Naive thymus-derived CD8-positive, alpha-beta T cell (primary cell): ENCODE results near the gene PCDHB7. TPM values are rescaled to one million over a fixed set of nuclear protein-coding genes. Genes with fewer than 3 reads are reported as not detected.
"Not testable (repeated sequence)": the region's sequence is repeated elsewhere in the genome, so short reads cannot be mapped to it uniquely, and the experiment has no call there.

ENCODE experiments used
- ATAC-seq, 2 donors: fragments of 150-1000 bp; cut with Tn5 transposase in 1 of 2; sonication (Bioruptor Pico), chemical (Tn5 transposase) in 1 of 2; 1 replicate in 1 of 2; 2 replicates in 1 of 2; pipeline ENCODE4 v1.10.0; 2021; ENCODE audit warnings: mild to moderate bottlenecking in 2 of 2, moderate library complexity in 2 of 2
- POLR2A ChIA-PET: fragments of 350-600 bp; sonication (Branson Sonifier 250); formaldehyde crosslinking; loops from one replicate; lab custom pipeline; 2021; ENCODE audit warnings: antibody characterized with exemption; lab: Charles Lee
- DNase-seq, 10 donors: peaks; one replicate each; pipeline versions ENCODE4 v3.0.0 to v3.0.0-alpha.2; 2020 to 2022
- H3K27ac Mint-ChIP-seq, 10 donors: one replicate each; pipeline ENCODE4 v1.8.0; 2020 to 2022; ENCODE audit warnings: mild to moderate bottlenecking in 10 of 10, mixed read lengths in 10 of 10, moderate library complexity in 4 of 10, inconsistent platforms in 1 of 10
- H3K27me3 Mint-ChIP-seq, 5 donors: one replicate each; pipeline ENCODE4 v1.8.0; 2021 to 2022; ENCODE audit warnings: mixed read lengths in 5 of 5
- H3K36me3 Mint-ChIP-seq, 3 donors: one replicate each; pipeline ENCODE4 v1.8.0; 2020 to 2022; ENCODE audit warnings: mixed read lengths in 3 of 3, mild to moderate bottlenecking in 2 of 3, inconsistent platforms in 1 of 3
- H3K4me1 Mint-ChIP-seq, 4 donors: one replicate each; pipeline ENCODE4 v1.8.0; 2021 to 2022; ENCODE audit warnings: mixed read lengths in 4 of 4
- H3K4me3 Mint-ChIP-seq, 10 donors: one replicate each; pipeline ENCODE4 v1.8.0; 2020 to 2022; ENCODE audit warnings: mild to moderate bottlenecking in 10 of 10, mixed read lengths in 10 of 10, moderate library complexity in 6 of 10, inconsistent platforms in 1 of 10
- H3K9me3 Mint-ChIP-seq, 9 donors: one replicate each; pipeline ENCODE4 v1.8.0; 2020 to 2022; ENCODE audit warnings: mixed read lengths in 9 of 9, mild to moderate bottlenecking in 3 of 9, inconsistent platforms in 1 of 9, moderate library complexity in 1 of 9
- polyA plus RNA-seq, 3 donors: library from polyadenylated mRNA; unstranded; fragments of 300-500 nt; fragmentation: Illumina TruSeq; gene quantifications; one replicate each; pipeline ENCODE4 v1.2.3, GENCODE V29; 2021
- total RNA-seq, 8 experiments: library from RNA in 2 of 8; stranded (reverse) in 2 of 8; gene quantifications; one replicate each; pipeline ENCODE4 v1.2.3 and lab custom pipeline; 2021 to 2026

Gene PCDHB7
- total RNA-seq: not detected
- polyA plus RNA-seq: not detected
- 0 reads per million in 6 experiments for total RNA-seq (lab: John Stamatoyannopoulos, UW)

DNA sequence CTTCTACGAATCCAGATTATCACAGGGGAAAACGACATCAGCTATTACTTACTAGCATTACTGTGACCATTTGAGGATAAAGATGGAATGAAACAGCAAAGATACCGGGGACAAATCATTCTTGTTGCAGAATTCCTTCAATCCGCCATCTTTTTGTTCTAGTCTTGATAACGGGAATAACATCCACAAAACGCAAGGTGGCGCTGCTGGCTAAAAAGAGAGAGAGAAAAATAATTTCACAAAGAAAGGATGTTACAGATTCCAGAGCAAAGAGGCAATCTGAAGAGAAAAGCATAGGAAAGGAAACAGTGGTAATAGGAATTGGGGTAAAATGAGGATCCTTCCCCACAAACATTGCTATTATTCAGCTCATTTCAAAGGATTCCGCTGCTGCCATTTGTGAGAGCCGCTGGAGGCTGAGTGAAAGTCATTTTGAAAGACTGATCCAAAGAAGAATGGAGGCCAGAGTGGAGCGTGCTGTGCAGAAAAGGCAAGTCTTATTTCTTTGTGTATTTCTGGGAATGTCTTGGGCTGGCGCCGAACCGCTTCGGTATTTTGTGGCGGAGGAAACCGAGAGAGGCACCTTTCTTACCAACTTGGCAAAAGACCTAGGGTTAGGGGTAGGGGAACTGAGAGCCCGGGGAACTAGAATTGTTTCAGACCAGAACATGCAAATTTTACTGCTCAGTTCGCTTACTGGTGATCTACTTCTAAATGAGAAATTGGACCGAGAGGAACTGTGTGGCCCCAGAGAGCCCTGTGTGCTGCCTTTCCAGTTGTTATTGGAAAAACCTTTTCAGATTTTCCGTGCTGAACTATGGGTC is at the start of gene PCDHB7:
Gene PCDHB7, plus strand, starts transcription at position 264 of the 824 bp plus-strand sequence. Its CDS starts 192 bp downstream, at position 456.
- H3K27me3 Mint-ChIP-seq: peaks cover 20 to 48% (median 37%) of the 10 kb centered on the region in 5 donors
- peaks cover 0 to 32% (median 18%) of the 10 kb centered on the region in 9 donors for H3K9me3 Mint-ChIP-seq
- H3K27ac Mint-ChIP-seq: no peak within 1 kb of the TSS
- DNase-seq (peak in 3 of 10 donors; percentile 8 to 25 (median 21)), ATAC-seq (no peak)
- peak within 1 kb of the TSS in 3 of 10 donors; percentile 6 to 24 (median 23) for H3K4me3 Mint-ChIP-seq
- H3K36me3 Mint-ChIP-seq: peaks cover 0 to 20% (median 8%) of the 10 kb centered on the region in 3 donors
- POLR2A ChIA-PET: no interaction called here
- H3K4me1 Mint-ChIP-seq: peaks cover 0 to 6% (median 2%) of the 10 kb centered on the region in 4 donors

DNA sequence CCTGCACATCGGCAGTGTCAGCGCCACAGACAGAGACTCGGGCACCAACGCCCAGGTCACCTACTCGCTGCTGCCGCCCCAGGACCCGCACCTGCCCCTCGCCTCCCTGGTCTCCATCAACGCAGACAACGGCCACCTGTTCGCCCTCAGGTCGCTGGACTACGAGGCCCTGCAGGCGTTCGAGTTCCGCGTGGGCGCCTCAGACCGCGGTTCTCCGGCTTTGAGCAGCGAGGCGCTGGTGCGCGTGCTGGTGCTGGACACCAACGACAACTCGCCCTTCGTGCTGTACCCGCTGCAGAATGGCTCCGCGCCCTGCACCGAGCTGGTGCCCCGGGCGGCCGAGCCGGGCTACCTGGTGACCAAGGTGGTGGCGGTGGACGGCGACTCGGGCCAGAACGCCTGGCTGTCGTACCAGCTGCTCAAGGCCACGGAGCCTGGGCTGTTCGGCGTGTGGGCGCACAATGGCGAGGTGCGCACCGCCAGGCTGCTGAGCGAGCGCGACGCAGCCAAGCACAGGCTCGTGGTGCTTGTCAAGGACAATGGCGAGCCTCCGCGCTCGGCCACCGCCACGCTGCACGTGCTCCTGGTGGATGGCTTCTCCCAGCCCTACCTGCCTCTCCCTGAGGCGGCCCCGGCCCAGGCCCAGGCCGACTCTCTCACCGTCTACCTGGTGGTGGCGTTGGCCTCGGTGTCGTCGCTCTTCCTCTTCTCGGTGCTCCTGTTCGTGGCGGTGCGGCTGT is 48.9 kb upstream of the PCDHB7 start:
- Mint-ChIP-seq H3K9me3 (peaks cover 8 to 35% (median 17%) of the 10 kb centered on the region in 9 donors), H3K36me3 (peaks cover 0 to 15% (median 2%) of the 10 kb centered on the region in 3 donors), H3K27me3 (peaks cover 21 to 46% (median 22%) of the 10 kb centered on the region in 5 donors), H3K27ac (peak overlapping the region in 1 of 10 donors; percentile 24)
- ATAC-seq, POLR2A ChIA-PET, H3K4me3 Mint-ChIP-seq, DNase-seq, H3K4me1 Mint-ChIP-seq: not testable (repeated sequence)

DNA sequence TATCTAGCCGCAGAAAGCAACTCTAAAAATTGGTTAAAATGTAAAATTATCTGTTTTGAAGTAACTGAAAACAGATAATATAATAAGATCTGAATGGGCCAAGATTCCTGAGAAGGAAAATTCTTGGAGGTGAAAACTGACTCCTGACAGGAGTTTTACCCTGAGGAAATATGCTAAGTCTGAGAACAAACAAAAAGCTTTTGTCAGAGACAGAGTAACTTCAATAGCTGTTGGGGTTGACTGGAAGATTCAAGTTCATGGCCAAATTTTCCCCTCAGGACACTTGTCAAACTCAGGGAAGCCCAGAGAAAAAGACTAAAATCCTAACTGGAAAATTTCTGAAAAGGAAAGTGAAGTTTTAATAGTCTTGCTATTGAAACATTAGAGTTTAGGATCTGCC is 45.1 kb upstream of the PCDHB7 start:
- POLR2A ChIA-PET: no interaction called here
- ATAC-seq: no peak
- no peaks in the 10 kb centered on the region for H3K4me1 Mint-ChIP-seq
- peaks cover 7 to 32% (median 13%) of the 10 kb centered on the region in 9 donors for H3K9me3 Mint-ChIP-seq
- H3K27ac Mint-ChIP-seq: no peak overlapping the region
- peaks cover 0 to 22% (median 2%) of the 10 kb centered on the region in 3 donors for H3K36me3 Mint-ChIP-seq
- H3K27me3 Mint-ChIP-seq: peaks cover 17 to 33% (median 26%) of the 10 kb centered on the region in 5 donors
- no peak for DNase-seq
- H3K4me3 Mint-ChIP-seq: no peak overlapping the region

DNA sequence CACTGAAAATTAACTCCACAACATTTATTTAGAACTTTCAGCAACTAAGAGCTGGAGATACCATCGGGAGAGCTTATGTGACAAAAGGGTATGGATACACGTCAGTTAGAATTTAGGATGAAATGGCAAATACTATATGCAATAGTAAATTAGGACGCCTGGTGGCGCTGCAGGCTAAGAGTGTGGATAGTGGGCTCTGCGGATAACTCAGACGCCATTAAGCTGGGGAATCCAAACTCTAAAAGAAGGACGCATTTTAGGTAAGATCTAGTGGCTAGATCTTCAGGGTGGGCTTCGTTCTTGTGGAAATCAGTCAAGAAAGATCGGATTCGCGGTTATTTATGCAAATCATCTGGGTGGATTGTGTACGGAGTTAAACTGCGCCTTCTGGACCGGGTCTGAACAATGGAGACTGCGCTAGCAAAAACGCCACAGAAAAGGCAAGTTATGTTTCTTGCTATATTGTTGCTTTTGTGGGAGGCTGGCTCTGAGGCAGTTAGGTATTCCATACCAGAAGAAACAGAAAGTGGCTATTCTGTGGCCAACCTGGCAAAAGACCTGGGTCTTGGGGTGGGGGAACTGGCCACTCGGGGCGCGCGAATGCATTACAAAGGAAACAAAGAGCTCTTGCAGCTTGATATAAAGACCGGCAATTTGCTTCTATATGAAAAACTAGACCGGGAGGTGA is 37.3 kb upstream of the PCDHB7 start, which contains the start of gene PCDHB5:
Gene PCDHB5, plus strand, starts transcription at position 177 of the 688 bp plus-strand sequence. Its CDS starts 229 bp downstream, at position 406.
- no peak for ATAC-seq
- Mint-ChIP-seq H3K27me3 (peaks cover 15 to 45% (median 21%) of the 10 kb centered on the region in 5 donors), H3K4me1 (peaks cover 0 to 8% (median 6%) of the 10 kb centered on the region in 4 donors), H3K36me3 (peaks cover 2 to 48% (median 8%) of the 10 kb centered on the region in 3 donors), H3K9me3 (peaks cover 17 to 76% (median 46%) of the 10 kb centered on the region in 9 donors), H3K27ac (no peak within 1 kb of the TSS), H3K4me3 (peak within 1 kb of the TSS in 9 of 10 donors; percentile 33 to 76 (median 62))
- DNase-seq: peak in 1 of 10 donors; percentile 3
- POLR2A ChIA-PET: no interaction called here

DNA sequence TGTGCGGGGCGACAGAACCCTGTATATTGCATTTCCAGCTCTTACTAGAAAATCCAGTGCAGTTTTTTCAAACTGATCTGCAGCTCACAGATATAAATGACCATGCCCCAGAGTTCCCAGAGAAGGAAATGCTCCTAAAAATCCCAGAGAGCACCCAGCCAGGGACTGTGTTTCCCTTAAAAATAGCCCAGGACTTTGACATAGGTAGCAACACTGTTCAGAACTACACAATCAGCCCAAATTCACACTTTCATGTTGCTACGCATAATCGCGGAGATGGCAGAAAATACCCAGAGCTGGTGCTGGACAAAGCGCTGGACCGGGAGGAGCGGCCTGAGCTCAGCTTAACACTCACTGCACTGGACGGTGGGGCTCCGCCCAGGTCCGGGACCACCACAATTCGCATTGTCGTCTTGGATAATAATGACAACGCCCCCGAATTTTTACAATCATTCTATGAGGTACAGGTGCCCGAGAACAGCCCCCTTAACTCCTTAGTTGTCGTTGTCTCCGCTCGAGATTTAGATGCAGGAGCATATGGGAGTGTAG is 36.7 kb upstream of the PCDHB7 start:
- peaks cover 15 to 71% (median 45%) of the 10 kb centered on the region in 9 donors for H3K9me3 Mint-ChIP-seq
- DNase-seq (no peak), ATAC-seq (no peak)
- H3K27ac Mint-ChIP-seq: no peak overlapping the region
- H3K27me3 Mint-ChIP-seq: peaks cover 14 to 51% (median 21%) of the 10 kb centered on the region in 5 donors
- peaks cover 0 to 8% (median 6%) of the 10 kb centered on the region in 4 donors for H3K4me1 Mint-ChIP-seq
- peaks cover 2 to 43% (median 8%) of the 10 kb centered on the region in 3 donors for H3K36me3 Mint-ChIP-seq
- POLR2A ChIA-PET: no interaction called here
- H3K4me3 Mint-ChIP-seq: peak overlapping the region in 7 of 10 donors; percentile 49 to 76 (median 62)

DNA sequence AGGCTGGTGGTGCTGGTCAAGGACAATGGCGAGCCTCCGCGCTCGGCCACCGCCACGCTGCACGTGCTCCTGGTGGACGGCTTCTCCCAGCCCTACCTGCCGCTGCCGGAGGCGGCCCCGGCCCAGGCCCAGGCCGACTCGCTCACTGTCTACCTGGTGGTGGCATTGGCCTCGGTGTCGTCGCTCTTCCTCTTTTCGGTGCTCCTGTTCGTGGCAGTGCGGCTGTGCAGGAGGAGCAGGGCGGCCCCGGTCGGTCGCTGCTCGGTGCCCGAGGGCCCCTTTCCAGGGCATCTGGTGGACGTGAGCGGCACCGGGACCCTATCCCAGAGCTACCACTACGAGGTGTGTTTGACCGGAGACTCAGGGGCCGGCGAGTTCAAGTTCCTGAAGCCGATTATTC is 35.1 kb upstream of the PCDHB7 start:
- H3K9me3 Mint-ChIP-seq: peaks cover 12 to 68% (median 44%) of the 10 kb centered on the region in 9 donors

DNA sequence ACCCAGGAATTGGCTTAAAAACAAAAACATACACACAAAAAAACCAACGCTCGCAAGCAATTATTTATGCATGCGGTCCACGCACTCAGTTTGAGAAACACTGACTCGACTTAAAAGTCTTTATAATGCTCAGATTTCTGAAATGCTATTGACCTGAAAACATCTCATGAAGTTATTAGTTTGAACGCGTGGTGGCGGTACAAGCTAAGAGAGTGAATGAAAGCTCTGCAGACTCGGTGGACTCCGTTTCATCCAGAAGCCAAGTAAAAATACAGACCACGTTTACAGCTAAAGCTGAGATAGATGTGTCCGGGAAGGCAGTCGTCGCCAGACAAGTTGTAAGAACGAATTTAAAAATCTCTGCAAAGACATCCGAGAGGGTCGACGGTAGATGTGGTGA is 22.6 kb upstream of the PCDHB7 start, which contains the start of gene PCDHB6:
Gene PCDHB6, plus strand, starts transcription at position 246 of the 400 bp plus-strand sequence. CDS start 201 bp downstream, outside the sequence.
- peaks cover 8 to 48% (median 28%) of the 10 kb centered on the region in 9 donors for H3K9me3 Mint-ChIP-seq
- H3K27me3 Mint-ChIP-seq: peaks cover 27 to 73% (median 35%) of the 10 kb centered on the region in 5 donors
- POLR2A ChIA-PET: no interaction called here
- peaks cover 0 to 6% (median 2%) of the 10 kb centered on the region in 4 donors for H3K4me1 Mint-ChIP-seq
- peak within 1 kb of the TSS in 6 of 10 donors; percentile 30 to 63 (median 48) for H3K4me3 Mint-ChIP-seq
- ATAC-seq (no peak), DNase-seq (peak in 2 of 10 donors; percentile 2 to 5)
- no peak within 1 kb of the TSS for H3K27ac Mint-ChIP-seq
- peaks cover 6 to 25% (median 10%) of the 10 kb centered on the region in 3 donors for H3K36me3 Mint-ChIP-seq

More for the DNA sequence above, 35.1 kb upstream of the PCDHB7 start:
- ATAC-seq, H3K27ac Mint-ChIP-seq, H3K4me1 Mint-ChIP-seq, POLR2A ChIA-PET, H3K4me3 Mint-ChIP-seq, DNase-seq: not testable (repeated sequence)
- peaks cover 16 to 62% (median 27%) of the 10 kb centered on the region in 5 donors for H3K27me3 Mint-ChIP-seq
- H3K36me3 Mint-ChIP-seq: peaks cover 2 to 41% (median 8%) of the 10 kb centered on the region in 3 donors

DNA sequence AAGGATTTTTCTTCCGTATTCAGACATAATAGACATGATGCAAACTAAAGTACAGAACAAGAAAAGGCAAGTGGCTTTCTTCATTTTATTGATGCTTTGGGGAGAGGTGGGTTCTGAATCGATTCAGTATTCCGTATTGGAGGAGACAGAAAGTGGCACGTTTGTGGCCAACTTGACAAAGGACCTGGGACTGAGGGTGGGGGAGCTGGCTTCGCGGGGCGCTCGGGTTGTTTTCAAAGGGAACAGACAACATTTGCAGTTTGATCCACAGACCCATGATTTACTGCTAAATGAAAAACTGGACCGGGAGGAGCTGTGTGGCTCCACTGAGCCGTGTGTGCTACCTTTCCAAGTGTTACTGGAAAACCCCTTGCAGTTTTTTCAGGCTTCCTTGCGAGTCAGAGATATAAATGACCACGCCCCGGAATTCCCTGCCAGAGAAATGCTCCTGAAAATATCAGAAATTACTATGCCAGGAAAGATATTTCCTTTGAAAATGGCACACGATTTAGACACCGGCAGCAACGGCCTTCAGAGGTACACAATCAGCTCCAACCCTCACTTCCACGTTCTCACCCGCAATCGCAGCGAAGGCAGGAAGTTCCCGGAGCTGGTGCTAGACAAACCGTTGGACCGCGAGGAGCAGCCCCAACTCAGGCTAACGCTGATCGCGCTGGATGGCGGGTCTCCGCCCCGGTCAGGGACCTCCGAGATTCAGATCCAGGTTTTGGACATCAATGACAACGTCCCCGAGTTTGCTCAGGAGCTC is 22.0 kb upstream of the PCDHB7 start:
- H3K36me3 Mint-ChIP-seq: peaks cover 8 to 27% (median 10%) of the 10 kb centered on the region in 3 donors
- peaks cover 2 to 51% (median 30%) of the 10 kb centered on the region in 9 donors for H3K9me3 Mint-ChIP-seq
- peak overlapping the region in 4 of 10 donors; percentile 30 to 63 (median 52) for H3K4me3 Mint-ChIP-seq
- no peak overlapping the region for H3K27ac Mint-ChIP-seq
- ATAC-seq (no peak), DNase-seq (no peak)
- POLR2A ChIA-PET: no interaction called here
- H3K4me1 Mint-ChIP-seq: peaks cover 0 to 6% (median 2%) of the 10 kb centered on the region in 4 donors
- H3K27me3 Mint-ChIP-seq: peaks cover 28 to 72% (median 36%) of the 10 kb centered on the region in 5 donors

DNA sequence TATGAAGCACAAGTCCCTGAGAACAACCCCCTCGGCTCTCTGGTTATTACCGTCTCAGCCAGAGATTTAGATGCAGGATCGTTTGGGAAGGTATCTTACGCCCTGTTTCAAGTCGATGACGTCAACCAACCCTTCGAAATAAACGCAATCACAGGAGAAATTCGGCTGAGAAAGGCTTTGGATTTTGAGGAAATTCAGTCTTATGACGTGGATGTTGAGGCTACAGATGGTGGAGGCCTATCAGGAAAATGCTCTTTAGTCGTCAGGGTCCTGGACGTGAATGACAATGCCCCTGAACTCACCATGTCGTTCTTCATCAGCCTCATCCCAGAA is 21.5 kb upstream of the PCDHB7 start:
- peaks cover 8 to 33% (median 10%) of the 10 kb centered on the region in 3 donors for H3K36me3 Mint-ChIP-seq
- ATAC-seq: no peak
- H3K9me3 Mint-ChIP-seq: peaks cover 0 to 57% (median 33%) of the 10 kb centered on the region in 9 donors
- POLR2A ChIA-PET: no interaction called here
- H3K4me1 Mint-ChIP-seq: peaks cover 0 to 6% (median 2%) of the 10 kb centered on the region in 4 donors
- no peak overlapping the region for H3K27ac Mint-ChIP-seq
- DNase-seq: no peak
- no peak overlapping the region for H3K4me3 Mint-ChIP-seq
- H3K27me3 Mint-ChIP-seq: peaks cover 31 to 72% (median 35%) of the 10 kb centered on the region in 5 donors

DNA sequence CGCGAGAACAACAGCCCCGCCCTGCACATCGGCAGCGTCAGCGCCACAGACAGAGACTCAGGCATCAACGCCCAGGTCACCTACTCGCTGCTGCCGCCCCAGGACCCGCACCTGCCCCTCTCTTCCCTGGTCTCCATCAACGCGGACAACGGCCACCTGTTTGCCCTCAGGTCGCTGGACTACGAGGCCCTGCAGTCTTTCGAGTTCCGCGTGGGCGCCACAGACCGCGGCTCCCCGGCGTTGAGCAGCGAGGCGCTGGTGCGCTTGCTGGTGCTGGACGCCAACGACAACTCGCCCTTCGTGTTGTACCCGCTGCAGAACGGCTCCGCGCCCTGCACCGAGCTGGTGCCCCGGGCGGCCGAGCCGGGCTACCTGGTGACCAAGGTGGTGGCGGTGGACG is 20.8 kb upstream of the PCDHB7 start:
- H3K27ac Mint-ChIP-seq, H3K4me3 Mint-ChIP-seq, H3K4me1 Mint-ChIP-seq, DNase-seq, ATAC-seq, POLR2A ChIA-PET: not testable (repeated sequence)
- H3K36me3 Mint-ChIP-seq: peaks cover 9 to 39% (median 10%) of the 10 kb centered on the region in 3 donors
- H3K9me3 Mint-ChIP-seq: peaks cover 0 to 63% (median 35%) of the 10 kb centered on the region in 9 donors
- peaks cover 36 to 75% (median 39%) of the 10 kb centered on the region in 5 donors for H3K27me3 Mint-ChIP-seq

DNA sequence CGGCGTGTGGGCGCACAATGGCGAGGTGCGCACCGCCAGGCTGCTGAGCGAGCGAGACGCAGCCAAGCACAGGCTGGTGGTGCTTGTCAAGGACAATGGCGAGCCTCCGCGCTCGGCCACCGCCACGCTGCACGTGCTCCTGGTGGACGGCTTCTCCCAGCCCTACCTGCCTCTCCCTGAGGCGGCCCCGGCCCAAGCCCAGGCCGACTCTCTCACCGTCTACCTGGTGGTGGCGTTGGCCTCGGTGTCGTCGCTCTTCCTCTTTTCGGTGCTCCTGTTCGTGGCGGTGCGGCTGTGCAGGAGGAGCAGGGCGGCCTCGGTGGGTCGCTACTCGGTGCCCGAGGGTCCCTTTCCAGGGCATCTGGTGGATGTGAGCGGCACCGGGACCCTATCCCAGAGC is 20.3 kb upstream of the PCDHB7 start:
- H3K4me1 Mint-ChIP-seq, ATAC-seq, H3K27ac Mint-ChIP-seq, DNase-seq, POLR2A ChIA-PET, H3K4me3 Mint-ChIP-seq: not testable (repeated sequence)
- peaks cover 40 to 79% (median 41%) of the 10 kb centered on the region in 5 donors for H3K27me3 Mint-ChIP-seq
- H3K9me3 Mint-ChIP-seq: peaks cover 0 to 68% (median 37%) of the 10 kb centered on the region in 9 donors
- peaks cover 10 to 44% (median 14%) of the 10 kb centered on the region in 3 donors for H3K36me3 Mint-ChIP-seq
